Fibroblast of mammary gland (primary cell): Measurements from ENCODE around the gene DCAF17.

Experiments
- DNase-seq: peaks from one replicate; pipeline ENCODE4 v3.0.0-alpha.2; 2010; ENCODE audit warnings: low read depth
- H3K4me3 ChIP-seq: 2 replicates; pipeline ENCODE4 v1.5.1; 2011; ENCODE audit warnings: low read depth, mild to moderate bottlenecking, low read length, moderate library complexity; ENCODE audit not compliant: control insufficient read depth
- CTCF ChIP-seq: conservative IDR thresholded peaks from 2 replicates; pipeline ENCODE4 v1.5.1; 2011; ENCODE audit warnings: low read depth, low read length, inconsistent platforms; ENCODE audit not compliant: control insufficient read depth, insufficient read depth

Gene DCAF17

DNA sequence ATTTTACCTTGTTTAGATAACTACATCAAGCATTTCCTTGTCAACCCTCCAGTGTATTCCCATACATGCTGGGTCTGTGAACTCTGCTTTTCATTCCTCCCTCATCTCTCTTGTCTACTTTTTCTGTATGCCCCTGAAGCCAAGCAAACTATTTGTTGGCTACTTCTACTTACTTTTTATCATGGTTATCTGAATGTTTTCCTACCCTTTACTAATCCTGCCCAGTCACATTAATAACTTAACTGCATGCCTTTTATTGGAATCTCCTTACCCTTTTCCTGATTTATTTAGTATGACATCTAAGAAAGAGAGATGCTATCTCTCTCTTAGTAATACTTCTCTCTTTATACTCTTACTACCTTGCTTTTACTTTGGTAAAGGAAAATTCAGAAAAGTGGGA, 17.0 kb downstream of the DCAF17 start:
- TF ChIP-seq CTCF: no peak
- DNase-seq: no peak
- H3K4me3 ChIP-seq: no peak overlapping the region

DNA sequence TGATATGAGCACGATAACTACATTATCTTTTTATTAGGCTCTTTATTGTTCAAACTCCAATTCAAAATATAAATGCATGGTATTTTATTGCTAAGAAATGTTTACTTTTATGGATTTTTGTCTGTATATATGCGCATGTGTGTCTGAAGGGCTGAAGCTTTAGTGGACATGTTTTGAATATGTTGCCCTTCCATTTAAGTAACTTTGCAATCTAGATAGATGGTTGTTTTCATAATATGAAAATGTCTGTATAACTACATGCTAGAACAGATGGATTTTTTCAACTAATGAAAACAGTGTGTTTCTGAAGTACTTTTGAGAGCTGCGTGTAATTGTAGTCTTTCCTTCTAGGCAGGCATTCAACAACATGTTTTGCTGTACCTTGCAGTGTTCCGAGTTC, 18.7 kb downstream of the DCAF17 start:
- no peak overlapping the region for H3K4me3 ChIP-seq
- no peak for DNase-seq
- TF ChIP-seq CTCF: no peak

DNA sequence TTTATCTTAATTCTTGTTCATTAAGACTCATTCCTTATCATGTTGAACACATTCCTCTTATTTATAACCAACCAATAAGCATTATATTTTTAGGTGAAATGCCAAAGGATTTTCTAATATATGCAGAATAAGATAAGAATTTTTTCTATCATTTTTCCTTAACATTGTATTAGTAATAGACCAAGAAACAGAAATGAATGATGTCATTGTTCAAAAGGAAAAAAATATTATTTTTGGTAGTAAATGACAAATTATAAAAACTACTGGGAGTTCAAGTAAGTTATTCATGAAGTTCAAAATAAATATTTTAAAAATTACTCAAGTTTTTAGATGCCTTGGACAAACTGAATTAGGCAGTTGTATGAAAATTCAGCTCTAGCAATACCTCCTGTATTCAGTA, 25.5 kb downstream of the DCAF17 start:
- no peak for TF ChIP-seq CTCF

DNA sequence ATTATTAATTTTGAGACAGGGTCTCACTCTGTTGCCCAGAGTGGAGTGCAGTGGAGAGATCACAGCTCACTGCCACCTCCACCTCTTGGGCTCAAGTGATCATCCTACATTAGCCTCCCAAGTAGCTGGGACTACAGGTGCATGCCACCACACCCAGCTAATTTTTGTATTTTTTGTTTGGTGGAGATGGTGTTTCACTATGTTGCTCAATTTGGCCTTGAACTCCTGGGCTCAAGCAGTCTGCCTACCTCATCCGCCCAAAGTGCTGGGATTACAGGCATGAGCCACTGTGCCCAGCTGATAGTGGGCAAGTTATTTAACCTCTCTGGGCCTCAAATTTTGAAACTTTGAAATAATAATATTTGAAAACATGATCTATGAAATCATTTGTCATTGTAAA, 26.5 kb downstream of the DCAF17 start:
- no peak for TF ChIP-seq CTCF
- no peak for DNase-seq
- no peak overlapping the region for H3K4me3 ChIP-seq

More for the DNA sequence above, 25.5 kb downstream of the DCAF17 start:
- no peak for DNase-seq
- H3K4me3 ChIP-seq: no peak overlapping the region

DNA sequence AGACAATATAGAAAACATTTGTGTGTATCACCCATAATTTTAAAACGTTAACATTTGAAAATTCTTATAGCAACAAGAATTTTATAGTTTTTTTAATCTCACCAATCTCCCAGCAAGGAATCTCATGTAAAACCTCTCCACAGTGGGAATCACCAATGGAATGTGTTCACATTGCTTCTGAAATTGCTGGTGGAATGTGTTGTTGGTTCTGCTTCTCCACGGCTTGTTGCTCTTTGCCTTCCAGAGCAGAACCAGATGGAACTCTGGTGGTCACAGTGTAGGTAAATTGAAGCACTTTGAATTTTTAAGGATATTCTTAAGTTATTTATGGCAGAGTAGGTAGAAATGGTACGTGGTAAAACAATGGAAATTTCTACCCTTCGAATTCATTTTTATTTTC, 35.1 kb downstream of the DCAF17 start:
- no peak for DNase-seq
- TF ChIP-seq CTCF: no peak

DNA sequence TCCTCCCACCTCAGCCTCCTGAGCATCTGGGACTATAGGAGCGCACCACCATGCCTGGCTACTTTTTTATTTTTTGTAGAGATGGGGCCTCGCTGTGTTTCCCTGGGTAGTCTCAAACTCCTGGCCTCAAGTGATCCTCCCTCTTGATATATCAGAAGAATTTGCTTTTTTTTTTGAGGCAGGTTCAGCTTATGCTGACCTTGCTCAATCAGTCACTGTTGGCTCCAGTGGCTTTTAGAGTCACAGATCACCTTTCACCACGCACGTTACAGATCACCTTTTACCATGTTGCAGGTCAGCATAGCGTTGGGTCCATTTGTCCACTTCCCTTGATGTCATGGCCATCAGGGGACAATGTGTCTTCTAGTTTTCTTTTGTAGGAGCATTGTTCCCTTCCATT, 36.1 kb downstream of the DCAF17 start:
- no peak for TF ChIP-seq CTCF
- no peak overlapping the region for H3K4me3 ChIP-seq
- DNase-seq: no peak

More for the DNA sequence above, 35.1 kb downstream of the DCAF17 start:
- H3K4me3 ChIP-seq: no peak overlapping the region

GRCh38 chr2:171475979-171476378, 42.0 kb downstream of the DCAF17 start:
- DNase-seq: no peak
- TF ChIP-seq CTCF: no peak
- H3K4me3 ChIP-seq: no peak overlapping the region
